ENCODE data around the gene CLCA2.

The CLCA2 gene

DNA sequence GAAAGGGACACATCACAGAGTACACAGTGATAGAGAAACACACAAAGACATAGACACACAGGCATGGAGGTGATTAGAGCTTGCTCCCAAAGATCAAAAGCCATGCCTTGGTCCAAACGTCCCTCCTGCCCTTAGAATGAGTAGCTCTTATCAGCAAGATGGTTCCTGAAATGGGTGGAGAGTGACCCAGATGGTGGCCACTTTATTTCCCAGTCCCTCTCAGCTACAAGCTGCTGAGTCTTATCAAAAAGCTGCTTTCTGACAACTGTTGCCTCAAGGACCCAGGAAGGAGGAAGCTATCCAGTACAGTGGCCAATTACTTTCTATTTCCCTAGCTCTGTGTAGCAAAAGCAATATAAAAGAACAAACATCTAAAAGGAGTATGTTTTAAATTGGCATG is 37.0 kb downstream of the CLCA2 start:
- no peaks in the 10 kb centered on the region for H3K36me3 ChIP-seq (ENCODE audit: control insufficient read depth in 1 of 2, insufficient read depth in 2 of 2, low read length in 2 of 2)
- no peak overlapping the region for H3K27ac ChIP-seq (ENCODE audit: low read length)
- no peak overlapping the region for H3K4me3 ChIP-seq (ENCODE audit: low read depth in 1 of 2, low read length in 2 of 2)
- H3K9me3 ChIP-seq (ENCODE audit: control insufficient read depth in 1 of 2, low read length in 2 of 2), result no peaks in the 10 kb centered on the region
- no peaks in the 10 kb centered on the region for H3K4me1 ChIP-seq (ENCODE audit: control insufficient read depth in 1 of 2, insufficient read depth in 2 of 2, low read length in 2 of 2)
- H3K27me3 ChIP-seq (ENCODE audit: low read depth, low read length), result no peaks in the 10 kb centered on the region

DNA sequence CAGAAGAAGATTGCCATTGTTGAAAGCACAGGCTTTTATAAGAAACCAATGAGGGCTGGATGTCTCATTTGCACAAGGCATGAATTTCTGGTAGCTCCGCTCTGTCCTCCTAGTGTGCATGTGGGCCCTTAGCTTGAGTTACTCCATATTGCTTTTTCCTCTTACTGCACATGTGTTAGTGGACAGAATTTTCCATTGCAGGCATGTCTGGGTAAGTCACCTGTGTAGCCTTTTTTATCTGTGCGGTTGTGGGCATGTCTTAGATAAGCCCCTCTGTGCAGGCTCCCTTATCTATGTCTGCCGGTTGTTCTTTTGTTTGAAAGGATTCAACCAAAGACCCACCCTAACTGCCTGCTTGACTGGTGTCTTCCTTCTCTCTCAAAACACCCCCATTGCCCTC is 37.5 kb downstream of the CLCA2 start:
- no peaks in the 10 kb centered on the region for H3K27me3 ChIP-seq (ENCODE audit: low read depth, low read length)
- no peaks in the 10 kb centered on the region for H3K9me3 ChIP-seq (ENCODE audit: control insufficient read depth in 1 of 2, low read length in 2 of 2)
- H3K4me3 ChIP-seq (ENCODE audit: low read depth in 1 of 2, low read length in 2 of 2), result no peak overlapping the region
- no peak overlapping the region for H3K27ac ChIP-seq (ENCODE audit: low read length)
- no peaks in the 10 kb centered on the region for H3K36me3 ChIP-seq (ENCODE audit: control insufficient read depth in 1 of 2, insufficient read depth in 2 of 2, low read length in 2 of 2)
- no peaks in the 10 kb centered on the region for H3K4me1 ChIP-seq (ENCODE audit: control insufficient read depth in 1 of 2, insufficient read depth in 2 of 2, low read length in 2 of 2)

DNA sequence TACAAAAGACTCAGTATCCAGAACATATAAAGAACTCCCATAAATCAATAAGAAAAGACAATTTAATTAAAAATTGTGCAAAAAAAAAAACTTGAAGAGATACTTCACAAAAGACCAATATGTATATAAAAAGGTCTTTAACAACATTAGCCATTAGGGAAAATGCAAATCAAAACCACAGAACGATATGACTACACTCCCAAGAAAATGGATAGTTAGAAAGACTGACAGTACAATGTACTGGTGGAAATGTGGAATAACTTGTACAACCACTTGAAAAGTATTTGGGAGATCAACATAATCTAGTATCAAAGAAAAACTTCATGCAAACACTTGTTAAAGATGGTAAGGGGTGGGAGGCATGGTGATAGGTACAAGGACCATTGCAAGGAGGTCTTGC is 40.8 kb downstream of the CLCA2 start:
- Histone ChIP-seq H3K4me3 (ENCODE audit: low read depth in 1 of 2, low read length in 2 of 2) (no peak overlapping the region), H3K27ac (ENCODE audit: low read length) (no peak overlapping the region), H3K27me3 (ENCODE audit: low read depth, low read length) (no peaks in the 10 kb centered on the region), H3K4me1 (ENCODE audit: control insufficient read depth in 1 of 2, insufficient read depth in 2 of 2, low read length in 2 of 2) (no peaks in the 10 kb centered on the region), H3K9me3 (ENCODE audit: control insufficient read depth in 1 of 2, low read length in 2 of 2) (no peaks in the 10 kb centered on the region), H3K36me3 (ENCODE audit: control insufficient read depth in 1 of 2, insufficient read depth in 2 of 2, low read length in 2 of 2) (no peaks in the 10 kb centered on the region)

DNA sequence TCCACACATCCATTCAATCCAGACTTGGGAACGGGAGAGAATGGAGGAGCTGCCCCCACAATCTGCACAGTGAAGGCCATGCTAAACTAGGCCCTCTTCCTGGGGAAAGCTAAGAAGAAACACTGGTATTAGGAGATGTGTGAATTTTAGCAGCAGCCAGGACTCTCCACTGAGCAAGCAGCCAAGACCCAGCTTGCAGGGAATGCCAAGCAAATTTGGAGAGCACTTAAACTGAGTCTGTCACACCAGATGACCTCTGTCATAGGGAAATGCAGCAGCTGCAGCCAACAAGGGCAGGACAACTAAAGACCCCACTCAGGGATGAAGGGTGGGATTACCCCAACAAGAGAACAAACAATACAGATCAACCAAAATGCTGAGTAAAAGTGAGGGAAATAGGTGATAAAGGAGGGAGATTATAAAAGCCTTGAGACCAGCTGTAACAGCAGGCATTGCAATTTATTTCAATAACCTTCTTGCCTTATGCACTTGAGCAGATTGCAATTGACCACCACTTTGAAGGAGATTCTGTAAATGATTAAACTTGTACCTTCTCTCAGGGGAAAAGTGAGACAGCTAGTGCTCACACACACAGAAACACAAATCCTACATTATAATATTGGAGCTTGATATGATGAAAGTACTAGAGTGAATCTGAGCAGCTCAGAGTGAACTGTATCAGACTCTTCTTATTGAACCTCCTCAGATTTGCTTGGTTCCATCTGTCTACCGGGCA is 42.3 kb downstream of the CLCA2 start:
- H3K27ac ChIP-seq (ENCODE audit: low read length), result no peak overlapping the region
- H3K4me1 ChIP-seq (ENCODE audit: control insufficient read depth in 1 of 2, insufficient read depth in 2 of 2, low read length in 2 of 2), result no peaks in the 10 kb centered on the region
- H3K36me3 ChIP-seq (ENCODE audit: control insufficient read depth in 1 of 2, insufficient read depth in 2 of 2, low read length in 2 of 2), result no peaks in the 10 kb centered on the region
- no peaks in the 10 kb centered on the region for H3K27me3 ChIP-seq (ENCODE audit: low read depth, low read length)
- no peak overlapping the region for H3K4me3 ChIP-seq (ENCODE audit: low read depth in 1 of 2, low read length in 2 of 2)
- H3K9me3 ChIP-seq (ENCODE audit: control insufficient read depth in 1 of 2, low read length in 2 of 2), result no peaks in the 10 kb centered on the region

DNA sequence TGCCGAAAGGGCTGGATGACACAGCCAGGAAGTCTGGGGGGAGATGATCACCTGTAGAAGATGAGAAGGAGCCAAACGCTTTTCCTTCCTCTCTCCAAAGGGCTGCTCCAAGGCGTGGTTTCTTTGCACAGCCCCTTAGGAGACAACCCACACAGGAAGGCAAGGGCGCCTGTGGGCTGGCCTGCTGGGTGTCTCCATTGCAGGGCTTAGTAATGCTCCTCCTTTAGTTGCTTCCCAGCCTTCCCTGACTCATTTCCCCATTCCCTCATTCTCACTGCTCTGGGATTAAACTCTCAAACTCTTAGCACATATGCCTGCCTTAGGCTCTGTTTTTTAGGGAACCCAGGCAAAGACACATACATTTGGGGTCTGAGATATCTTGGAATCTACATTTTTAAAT is 43.0 kb downstream of the CLCA2 start:
- no peak overlapping the region for H3K4me3 ChIP-seq (ENCODE audit: low read depth in 1 of 2, low read length in 2 of 2)
- no peak overlapping the region for H3K27ac ChIP-seq (ENCODE audit: low read length)

DNA sequence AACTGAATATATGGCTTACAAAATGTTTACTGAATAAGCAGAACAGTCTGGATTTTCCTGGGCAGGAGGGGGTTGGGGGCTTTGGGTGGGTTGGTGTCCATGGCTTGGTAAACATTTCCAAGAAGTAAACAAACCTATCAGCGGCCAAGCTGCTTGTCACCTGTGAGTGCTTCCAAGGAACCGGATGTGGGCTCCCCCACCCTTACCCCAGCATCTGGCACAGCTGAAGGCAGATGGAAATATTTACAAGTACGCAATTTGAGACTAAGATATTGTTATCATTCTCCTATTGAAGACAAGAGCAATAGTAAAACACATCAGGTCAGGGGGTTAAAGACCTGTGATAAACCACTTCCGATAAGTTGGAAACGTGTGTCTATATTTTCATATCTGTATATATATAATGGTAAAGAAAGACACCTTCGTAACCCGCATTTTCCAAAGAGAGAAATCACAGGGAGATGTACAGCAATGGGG is 44.6 kb downstream of the CLCA2 start, which contains the start of gene CLCA1:
Gene CLCA1, plus strand, starts transcription at position 427 of the 477 bp plus-strand sequence. Its CDS starts 45 bp downstream, at position 472.
- H3K27me3 ChIP-seq (ENCODE audit: low read depth, low read length), result no peaks in the 10 kb centered on the region
- no peaks in the 10 kb centered on the region for H3K9me3 ChIP-seq (ENCODE audit: control insufficient read depth in 1 of 2, low read length in 2 of 2)
- H3K4me1 ChIP-seq (ENCODE audit: control insufficient read depth in 1 of 2, insufficient read depth in 2 of 2, low read length in 2 of 2), result no peaks in the 10 kb centered on the region
- H3K27ac ChIP-seq (ENCODE audit: low read length), result no peak within 1 kb of the TSS
- no peak within 1 kb of the TSS for H3K4me3 ChIP-seq (ENCODE audit: low read depth in 1 of 2, low read length in 2 of 2)
- H3K36me3 ChIP-seq (ENCODE audit: control insufficient read depth in 1 of 2, insufficient read depth in 2 of 2, low read length in 2 of 2), result no peaks in the 10 kb centered on the region

More for the DNA sequence above, 43.0 kb downstream of the CLCA2 start:
- Histone ChIP-seq H3K36me3 (ENCODE audit: control insufficient read depth in 1 of 2, insufficient read depth in 2 of 2, low read length in 2 of 2) (no peaks in the 10 kb centered on the region), H3K27me3 (ENCODE audit: low read depth, low read length) (no peaks in the 10 kb centered on the region), H3K9me3 (ENCODE audit: control insufficient read depth in 1 of 2, low read length in 2 of 2) (no peaks in the 10 kb centered on the region), H3K4me1 (ENCODE audit: control insufficient read depth in 1 of 2, insufficient read depth in 2 of 2, low read length in 2 of 2) (no peaks in the 10 kb centered on the region)

DNA sequence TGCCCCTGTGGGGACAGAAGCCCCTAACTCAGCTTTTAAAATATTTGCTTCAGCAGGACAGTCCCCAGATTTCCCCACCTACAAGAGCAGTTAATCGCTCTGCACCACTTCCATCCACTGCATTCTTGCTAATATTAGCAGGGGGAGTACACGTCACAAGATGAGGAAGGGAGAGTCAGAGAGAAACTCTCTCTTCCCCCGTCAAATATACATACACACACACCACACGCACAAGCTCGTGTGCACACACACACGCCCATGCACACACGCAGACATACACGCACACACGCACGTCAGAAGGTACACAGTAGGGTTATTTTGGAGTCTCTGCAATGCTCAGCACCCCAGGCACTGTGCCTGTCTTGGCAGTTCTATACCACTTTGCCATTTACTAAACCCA is 46.9 kb downstream of the CLCA2 start:
- Histone ChIP-seq H3K4me1 (ENCODE audit: control insufficient read depth in 1 of 2, insufficient read depth in 2 of 2, low read length in 2 of 2) (no peaks in the 10 kb centered on the region), H3K4me3 (ENCODE audit: low read depth in 1 of 2, low read length in 2 of 2) (no peak overlapping the region), H3K9me3 (ENCODE audit: control insufficient read depth in 1 of 2, low read length in 2 of 2) (no peaks in the 10 kb centered on the region), H3K27me3 (ENCODE audit: low read depth, low read length) (no peaks in the 10 kb centered on the region), H3K27ac (ENCODE audit: low read length) (no peak overlapping the region), H3K36me3 (ENCODE audit: control insufficient read depth in 1 of 2, insufficient read depth in 2 of 2, low read length in 2 of 2) (no peaks in the 10 kb centered on the region)

DNA sequence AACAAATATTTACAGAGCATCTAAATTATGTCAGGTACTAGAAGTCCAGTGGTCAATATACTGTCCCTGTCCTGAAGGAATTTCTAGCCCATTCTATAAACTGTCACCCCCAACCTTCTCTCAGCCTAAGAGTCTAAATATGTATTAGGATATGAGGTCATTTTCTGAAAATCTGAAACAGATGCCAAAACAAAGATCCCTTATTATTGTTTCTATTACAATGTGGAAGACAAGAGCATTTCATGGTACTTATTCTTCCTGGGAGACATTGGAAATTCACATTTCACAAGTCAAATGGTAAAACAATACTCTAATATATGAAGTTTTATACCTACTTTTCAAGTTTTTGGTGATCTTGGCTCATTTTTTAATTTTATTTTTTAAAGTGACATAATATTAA is 47.3 kb downstream of the CLCA2 start:
- Histone ChIP-seq H3K27me3 (ENCODE audit: low read depth, low read length) (no peaks in the 10 kb centered on the region), H3K4me1 (ENCODE audit: control insufficient read depth in 1 of 2, insufficient read depth in 2 of 2, low read length in 2 of 2) (no peaks in the 10 kb centered on the region), H3K9me3 (ENCODE audit: control insufficient read depth in 1 of 2, low read length in 2 of 2) (no peaks in the 10 kb centered on the region), H3K27ac (ENCODE audit: low read length) (no peak overlapping the region), H3K36me3 (ENCODE audit: control insufficient read depth in 1 of 2, insufficient read depth in 2 of 2, low read length in 2 of 2) (no peaks in the 10 kb centered on the region), H3K4me3 (ENCODE audit: low read depth in 1 of 2, low read length in 2 of 2) (no peak overlapping the region)

DNA sequence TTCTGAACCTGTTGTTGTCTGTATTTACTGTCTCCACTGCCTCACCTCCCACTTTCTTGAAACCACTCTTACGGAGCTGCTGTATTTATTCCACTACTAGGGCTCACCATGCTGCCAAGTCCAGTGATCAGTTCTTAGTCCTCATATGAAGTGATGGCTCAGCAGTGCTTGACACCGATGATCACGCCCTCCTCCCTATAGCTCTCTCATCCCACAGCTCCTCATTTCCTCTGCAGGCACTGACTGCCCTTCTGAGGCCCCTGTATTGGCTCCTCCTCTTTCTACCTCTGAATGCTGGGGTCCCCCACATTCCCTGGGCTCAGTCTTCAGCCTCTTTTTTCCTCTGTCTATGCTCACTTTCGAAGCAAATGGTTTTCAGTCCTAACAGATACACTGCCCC is 48.2 kb downstream of the CLCA2 start:
- Histone ChIP-seq H3K4me1 (ENCODE audit: control insufficient read depth in 1 of 2, insufficient read depth in 2 of 2, low read length in 2 of 2) (no peaks in the 10 kb centered on the region), H3K4me3 (ENCODE audit: low read depth in 1 of 2, low read length in 2 of 2) (no peak overlapping the region), H3K27me3 (ENCODE audit: low read depth, low read length) (no peaks in the 10 kb centered on the region), H3K9me3 (ENCODE audit: control insufficient read depth in 1 of 2, low read length in 2 of 2) (no peaks in the 10 kb centered on the region), H3K36me3 (ENCODE audit: control insufficient read depth in 1 of 2, insufficient read depth in 2 of 2, low read length in 2 of 2) (no peaks in the 10 kb centered on the region), H3K27ac (ENCODE audit: low read length) (no peak overlapping the region)

DNA sequence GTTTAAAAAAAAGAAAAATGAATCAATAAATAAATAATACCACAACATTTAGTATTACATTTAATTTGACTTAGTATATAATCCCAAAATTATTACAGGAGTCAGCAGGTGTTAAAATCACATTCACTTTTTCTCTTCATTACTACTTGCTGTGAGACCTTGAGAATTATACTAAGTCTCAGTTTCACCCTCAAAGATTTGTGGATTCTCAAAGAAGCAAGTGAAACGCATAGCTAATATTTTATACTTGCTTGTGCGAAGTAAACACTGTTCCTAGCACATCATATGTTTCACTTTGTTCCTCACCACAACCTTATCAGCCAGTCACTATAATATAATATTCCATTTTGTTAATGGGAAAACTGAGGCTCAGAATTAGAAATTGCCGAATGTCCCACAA is 48.8 kb downstream of the CLCA2 start:
- Histone ChIP-seq H3K27me3 (ENCODE audit: low read depth, low read length) (no peaks in the 10 kb centered on the region), H3K27ac (ENCODE audit: low read length) (no peak overlapping the region), H3K9me3 (ENCODE audit: control insufficient read depth in 1 of 2, low read length in 2 of 2) (no peaks in the 10 kb centered on the region), H3K4me3 (ENCODE audit: low read depth in 1 of 2, low read length in 2 of 2) (no peak overlapping the region), H3K36me3 (ENCODE audit: control insufficient read depth in 1 of 2, insufficient read depth in 2 of 2, low read length in 2 of 2) (no peaks in the 10 kb centered on the region), H3K4me1 (ENCODE audit: control insufficient read depth in 1 of 2, insufficient read depth in 2 of 2, low read length in 2 of 2) (no peaks in the 10 kb centered on the region)

DNA sequence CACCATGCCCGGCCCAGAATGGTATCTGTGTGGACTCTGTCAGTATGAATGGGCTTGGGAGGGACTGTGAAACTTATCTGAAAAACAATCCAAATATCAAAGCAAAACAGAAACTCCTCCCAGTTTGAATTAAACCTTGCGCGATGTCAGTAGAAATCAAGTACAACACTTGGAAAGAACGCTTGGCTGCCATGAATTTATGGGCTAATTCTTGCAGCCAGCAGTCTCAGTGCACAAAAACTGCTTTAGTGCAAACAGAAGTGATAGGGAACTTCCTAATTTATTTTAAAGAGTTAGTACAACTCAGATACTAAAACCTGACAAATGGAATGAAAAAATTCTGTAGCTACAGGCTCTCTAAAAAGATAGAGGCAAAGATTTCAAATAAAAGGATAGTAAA is 53.3 kb downstream of the CLCA2 start:
- H3K9me3 ChIP-seq (ENCODE audit: control insufficient read depth in 1 of 2, low read length in 2 of 2), result no peaks in the 10 kb centered on the region
- no peak overlapping the region for H3K4me3 ChIP-seq (ENCODE audit: low read depth in 1 of 2, low read length in 2 of 2)
- no peaks in the 10 kb centered on the region for H3K36me3 ChIP-seq (ENCODE audit: control insufficient read depth in 1 of 2, insufficient read depth in 2 of 2, low read length in 2 of 2)
- H3K4me1 ChIP-seq (ENCODE audit: control insufficient read depth in 1 of 2, insufficient read depth in 2 of 2, low read length in 2 of 2), result no peaks in the 10 kb centered on the region
- H3K27me3 ChIP-seq (ENCODE audit: low read depth, low read length), result no peaks in the 10 kb centered on the region
- no peak overlapping the region for H3K27ac ChIP-seq (ENCODE audit: low read length)

DNA sequence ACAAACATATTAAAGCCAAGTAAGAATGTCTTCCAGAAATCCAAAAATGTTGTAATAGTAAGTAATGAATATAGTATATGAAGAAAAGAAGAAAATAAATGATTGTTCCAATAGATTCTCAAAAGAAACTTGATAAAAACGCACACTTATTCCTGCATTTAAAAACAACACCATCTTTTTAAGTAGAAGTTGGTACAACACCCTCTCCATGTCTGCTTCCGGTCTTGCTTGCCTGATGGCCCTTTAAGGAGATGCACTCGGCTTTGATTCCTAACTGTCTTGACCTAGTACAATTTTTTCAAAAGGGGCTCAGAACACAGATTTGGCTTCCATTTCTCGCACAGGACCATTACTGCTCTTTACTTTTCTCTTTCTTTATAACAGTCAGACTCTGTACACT is 53.7 kb downstream of the CLCA2 start:
- Histone ChIP-seq H3K27me3 (ENCODE audit: low read depth, low read length) (no peaks in the 10 kb centered on the region), H3K4me3 (ENCODE audit: low read depth in 1 of 2, low read length in 2 of 2) (no peak overlapping the region), H3K9me3 (ENCODE audit: control insufficient read depth in 1 of 2, low read length in 2 of 2) (no peaks in the 10 kb centered on the region), H3K27ac (ENCODE audit: low read length) (no peak overlapping the region), H3K4me1 (ENCODE audit: control insufficient read depth in 1 of 2, insufficient read depth in 2 of 2, low read length in 2 of 2) (no peaks in the 10 kb centered on the region), H3K36me3 (ENCODE audit: control insufficient read depth in 1 of 2, insufficient read depth in 2 of 2, low read length in 2 of 2) (no peaks in the 10 kb centered on the region)

All from muscle layer of duodenum (tissue), 2 donors.